Activated naive CD4-positive, alpha-beta T cell treated with anti-CD3 and anti-CD28 coated beads, Interleukin-2, amount 50 U/mL, for 24 hours (primary cell): ENCODE data around the gene IPCEF1.
"Not testable (repeated sequence)": the region's sequence is repeated elsewhere in the genome, so short reads cannot be mapped to it uniquely, and the experiment has no call there.

Experiments used
- H3K27ac Mint-ChIP-seq: one replicate; pipeline ENCODE4 v1.8.0; 2021; ENCODE audit warnings: mild to moderate bottlenecking, mixed read lengths
- H3K27me3 Mint-ChIP-seq: one replicate; pipeline ENCODE4 v1.8.0; 2021; ENCODE audit warnings: mixed read lengths
- H3K36me3 Mint-ChIP-seq: one replicate; pipeline ENCODE4 v1.8.0; 2021; ENCODE audit warnings: mixed read lengths
- H3K4me1 Mint-ChIP-seq: one replicate; pipeline ENCODE4 v1.8.0; 2021; ENCODE audit warnings: mixed read lengths
- H3K4me3 Mint-ChIP-seq: one replicate; pipeline ENCODE4 v1.8.0; 2021; ENCODE audit warnings: mild to moderate bottlenecking, mixed read lengths
- H3K9me3 Mint-ChIP-seq: one replicate; pipeline ENCODE4 v1.8.0; 2021; ENCODE audit warnings: mixed read lengths

Gene IPCEF1

DNA sequence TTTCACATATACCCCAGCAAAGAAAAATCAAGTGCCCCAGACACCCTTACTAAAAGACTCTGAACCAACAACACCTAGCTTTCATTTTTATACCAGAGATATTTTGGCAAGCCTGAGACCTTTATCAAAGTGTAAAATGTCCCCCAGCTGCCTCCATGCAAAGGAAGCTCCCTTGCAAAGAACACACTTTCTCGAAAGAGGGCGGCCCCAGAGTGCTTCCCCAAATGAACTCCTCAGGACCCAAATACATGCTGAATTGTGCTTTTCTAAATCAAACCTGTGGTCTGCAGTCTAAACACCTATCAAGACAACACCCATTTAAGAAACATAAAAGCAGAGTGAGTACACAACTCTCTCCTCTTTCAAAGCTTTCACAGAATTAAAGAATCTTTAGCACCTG lies 490 bp downstream of the IPCEF1 start:
- Mint-ChIP-seq H3K9me3 (no peaks in the 10 kb centered on the region), H3K27ac (no peak overlapping the region), H3K4me1 (peaks cover 51% of the 10 kb centered on the region), H3K27me3 (no peaks in the 10 kb centered on the region), H3K36me3 (no peaks in the 10 kb centered on the region), H3K4me3 (no peak overlapping the region)

DNA sequence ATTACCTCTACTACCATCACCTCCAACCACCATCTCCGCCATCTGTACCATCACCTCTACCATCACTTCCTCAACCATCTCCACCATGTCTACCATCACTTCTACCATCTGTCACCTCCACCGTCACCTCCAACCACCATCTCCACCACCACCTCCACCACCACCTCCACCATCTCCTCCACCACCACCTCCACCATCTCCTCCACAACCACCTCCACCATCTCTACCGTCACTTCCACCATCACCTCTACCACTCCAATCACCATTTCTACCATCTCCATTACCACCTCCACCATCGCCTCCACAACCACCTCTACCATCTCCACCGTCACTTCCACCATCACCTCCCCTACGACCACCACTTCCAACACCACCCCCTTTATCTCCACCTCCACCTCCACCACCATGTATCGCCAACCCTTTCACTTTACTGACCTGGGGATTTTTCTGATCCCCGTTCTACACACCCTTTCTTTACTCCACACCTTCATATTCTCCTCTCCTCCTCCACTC lies 2.3 kb downstream of the IPCEF1 start:
- H3K36me3 Mint-ChIP-seq, result no peaks in the 10 kb centered on the region
- no peak overlapping the region for H3K4me3 Mint-ChIP-seq
- peaks cover 39% of the 10 kb centered on the region for H3K4me1 Mint-ChIP-seq
- no peaks in the 10 kb centered on the region for H3K9me3 Mint-ChIP-seq
- no peaks in the 10 kb centered on the region for H3K27me3 Mint-ChIP-seq
- H3K27ac Mint-ChIP-seq, result no peak overlapping the region

DNA sequence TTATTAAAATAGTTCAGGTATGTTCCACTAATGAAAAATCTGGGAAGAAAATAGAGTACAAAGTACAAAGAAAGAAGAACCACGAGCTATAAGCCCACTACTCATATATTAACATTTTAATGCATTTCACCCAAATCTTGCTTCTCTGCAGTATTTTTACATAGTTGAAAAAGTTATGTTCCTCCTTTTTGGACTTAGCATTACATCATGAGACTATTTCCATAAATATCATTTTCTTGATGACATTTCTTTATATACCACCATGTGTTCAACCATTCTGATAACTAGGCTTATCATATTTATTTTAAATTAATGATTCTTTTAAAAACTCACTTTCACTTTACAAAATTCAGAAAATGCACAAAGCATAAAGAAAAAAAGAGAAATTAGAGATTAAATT lies 3.0 kb downstream of the IPCEF1 start:
- no peaks in the 10 kb centered on the region for H3K27me3 Mint-ChIP-seq
- peaks cover 32% of the 10 kb centered on the region for H3K4me1 Mint-ChIP-seq
- no peak overlapping the region for H3K4me3 Mint-ChIP-seq
- H3K36me3 Mint-ChIP-seq, result no peaks in the 10 kb centered on the region
- H3K9me3 Mint-ChIP-seq, result no peaks in the 10 kb centered on the region
- no peak overlapping the region for H3K27ac Mint-ChIP-seq

DNA sequence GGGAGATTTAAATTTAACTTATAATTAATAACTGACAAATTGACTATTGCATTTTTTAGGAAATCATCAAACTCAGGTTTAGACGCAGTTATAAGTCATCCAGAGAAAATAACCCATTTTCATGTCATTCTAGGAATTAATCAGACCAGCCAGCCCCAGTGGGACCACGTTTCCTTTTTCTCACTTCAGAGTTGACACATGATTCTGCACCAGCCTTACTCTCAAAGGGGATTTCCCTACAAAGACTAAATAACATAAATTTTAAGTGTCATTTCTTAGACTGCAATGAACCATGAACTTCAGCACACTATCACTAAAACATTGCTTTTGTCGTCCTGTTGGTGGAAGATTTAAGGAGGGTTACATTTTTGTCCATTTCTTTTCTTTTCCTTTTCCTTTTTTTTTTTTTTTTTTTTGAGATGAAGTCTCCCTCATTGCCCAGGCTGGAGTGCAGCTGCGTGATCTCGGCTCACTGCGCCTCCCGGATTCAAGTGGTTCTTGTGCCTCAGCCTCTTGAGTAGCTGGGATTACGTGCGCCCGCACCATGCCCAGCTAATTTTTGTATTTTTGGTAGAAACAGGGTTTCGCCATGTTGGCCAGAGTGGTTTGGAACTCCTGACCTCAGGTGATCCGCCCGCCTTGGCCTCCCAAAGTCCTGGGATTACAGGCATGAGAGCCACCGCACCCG lies 3.6 kb downstream of the IPCEF1 start:
- no peaks in the 10 kb centered on the region for H3K9me3 Mint-ChIP-seq
- H3K27ac Mint-ChIP-seq, result no peak overlapping the region
- no peaks in the 10 kb centered on the region for H3K27me3 Mint-ChIP-seq
- no peak overlapping the region for H3K4me3 Mint-ChIP-seq
- H3K4me1 Mint-ChIP-seq, result peaks cover 28% of the 10 kb centered on the region
- no peaks in the 10 kb centered on the region for H3K36me3 Mint-ChIP-seq

DNA sequence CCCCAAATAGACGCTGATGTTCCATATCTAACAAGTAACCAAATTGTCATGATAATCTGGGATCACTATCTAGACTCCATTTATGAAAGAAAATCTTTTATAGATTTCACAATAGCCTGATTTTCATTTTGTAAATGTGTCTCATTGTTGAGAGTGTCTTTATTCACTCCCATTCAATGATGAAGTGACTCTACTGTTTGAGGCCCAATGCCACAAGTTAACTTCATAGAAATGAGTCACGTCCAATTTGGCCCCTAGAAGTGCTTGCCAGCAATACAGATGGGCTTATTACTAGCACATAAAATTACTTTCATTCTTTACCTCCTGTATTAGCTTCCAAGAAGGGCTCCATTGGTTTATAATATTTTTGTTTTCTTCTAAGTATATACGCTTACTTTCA lies 6.3 kb downstream of the IPCEF1 start:
- H3K27me3 Mint-ChIP-seq, result no peaks in the 10 kb centered on the region

DNA sequence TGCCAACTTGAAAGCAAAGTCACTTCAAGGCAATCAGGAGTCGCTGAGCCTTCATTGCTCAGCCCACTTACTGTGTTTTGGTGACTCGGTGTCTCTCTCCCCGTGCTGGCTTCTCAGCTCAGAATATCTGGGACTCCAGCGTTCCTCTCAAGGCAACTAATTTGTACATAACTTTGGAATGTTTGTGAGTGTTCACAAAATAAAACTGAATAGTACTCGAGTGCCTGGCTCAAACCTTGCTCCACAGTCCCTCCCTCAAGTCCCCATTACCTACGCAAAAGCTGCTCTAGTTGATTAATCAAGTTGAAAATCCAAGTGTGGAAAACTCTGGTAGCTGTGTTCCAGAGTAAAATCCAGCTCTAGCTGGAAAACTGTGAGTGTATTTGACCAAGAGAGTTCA lies 8.6 kb downstream of the IPCEF1 start:
- no peak overlapping the region for H3K27ac Mint-ChIP-seq
- H3K4me1 Mint-ChIP-seq, result peaks cover 9% of the 10 kb centered on the region
- peaks cover 3% of the 10 kb centered on the region for H3K27me3 Mint-ChIP-seq
- peaks cover 2% of the 10 kb centered on the region for H3K36me3 Mint-ChIP-seq
- H3K9me3 Mint-ChIP-seq, result peaks cover 12% of the 10 kb centered on the region
- H3K4me3 Mint-ChIP-seq, result no peak overlapping the region

More for the DNA sequence above, 6.3 kb downstream of the IPCEF1 start:
- Mint-ChIP-seq H3K36me3 (peaks cover 2% of the 10 kb centered on the region), H3K9me3 (peaks cover 11% of the 10 kb centered on the region), H3K4me3 (no peak overlapping the region), H3K4me1 (peaks cover 23% of the 10 kb centered on the region), H3K27ac (no peak overlapping the region)

DNA sequence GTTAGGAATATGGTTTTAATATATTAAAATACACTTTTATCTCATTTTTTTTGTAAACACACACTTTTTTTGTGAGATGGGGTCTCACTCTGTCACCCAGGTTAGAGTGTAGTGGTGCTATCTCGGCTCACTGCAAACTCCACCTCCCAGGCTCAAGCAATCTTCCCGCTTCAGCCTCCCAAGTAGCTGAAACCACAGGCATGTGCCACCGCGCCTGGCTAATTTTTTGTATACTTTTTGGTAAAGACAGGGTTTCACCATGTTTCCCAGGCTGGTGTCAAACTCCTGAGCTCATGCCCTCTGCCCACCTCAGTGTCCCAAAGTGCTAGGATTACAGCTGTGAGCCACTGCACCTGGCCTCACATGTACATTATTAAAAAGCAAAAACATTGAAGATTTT lies 10.8 kb downstream of the IPCEF1 start:
- Mint-ChIP-seq H3K36me3 (peaks cover 2% of the 10 kb centered on the region), H3K9me3 (peaks cover 12% of the 10 kb centered on the region), H3K4me3 (no peak overlapping the region), H3K27me3 (peaks cover 3% of the 10 kb centered on the region), H3K27ac (no peak overlapping the region), H3K4me1 (no peaks in the 10 kb centered on the region)

DNA sequence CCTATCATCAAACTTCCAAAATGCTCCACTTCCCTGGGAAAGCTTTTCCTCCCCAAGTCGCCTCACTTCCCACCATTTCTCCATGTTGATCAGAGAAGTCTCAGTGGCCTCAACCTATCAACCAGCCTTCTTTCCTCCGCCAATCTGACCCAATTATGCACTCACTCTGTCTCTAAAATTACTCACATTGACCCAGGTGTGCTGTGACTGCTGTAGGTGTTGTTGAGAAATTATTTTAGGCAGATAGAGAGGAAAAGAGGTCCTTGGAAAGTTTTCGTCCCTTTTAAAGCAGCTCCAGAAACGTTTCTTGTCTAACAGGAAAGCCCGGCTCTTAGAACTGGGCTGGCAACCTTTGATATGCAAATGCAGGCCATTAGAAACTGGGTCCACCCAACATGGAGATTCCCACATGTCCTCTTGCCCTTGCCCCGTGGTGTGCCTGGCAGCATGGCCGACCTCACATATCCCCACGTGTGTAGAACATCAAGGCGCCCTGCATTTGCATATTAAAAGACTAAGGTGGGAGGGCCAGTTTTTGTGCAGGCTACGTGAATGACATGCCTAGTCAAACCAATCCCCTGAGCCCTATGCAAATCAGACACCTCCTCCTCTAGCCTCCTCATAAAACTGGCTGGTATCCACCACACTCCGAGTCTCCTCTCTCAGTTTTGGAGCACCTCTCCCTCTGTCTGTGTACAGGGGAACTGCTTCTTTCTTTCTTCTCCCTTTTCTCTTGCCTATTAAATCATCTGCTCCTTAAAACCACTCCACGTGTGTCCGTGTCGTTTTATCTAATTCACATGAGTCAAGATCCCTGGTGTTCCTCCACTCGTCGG lies 12.9 kb downstream of the IPCEF1 start:
- Mint-ChIP-seq H3K4me3 (no peak overlapping the region), H3K27ac (no peak overlapping the region), H3K27me3 (peaks cover 3% of the 10 kb centered on the region), H3K36me3 (peaks cover 2% of the 10 kb centered on the region), H3K9me3 (peaks cover 12% of the 10 kb centered on the region), H3K4me1 (no peaks in the 10 kb centered on the region)

DNA sequence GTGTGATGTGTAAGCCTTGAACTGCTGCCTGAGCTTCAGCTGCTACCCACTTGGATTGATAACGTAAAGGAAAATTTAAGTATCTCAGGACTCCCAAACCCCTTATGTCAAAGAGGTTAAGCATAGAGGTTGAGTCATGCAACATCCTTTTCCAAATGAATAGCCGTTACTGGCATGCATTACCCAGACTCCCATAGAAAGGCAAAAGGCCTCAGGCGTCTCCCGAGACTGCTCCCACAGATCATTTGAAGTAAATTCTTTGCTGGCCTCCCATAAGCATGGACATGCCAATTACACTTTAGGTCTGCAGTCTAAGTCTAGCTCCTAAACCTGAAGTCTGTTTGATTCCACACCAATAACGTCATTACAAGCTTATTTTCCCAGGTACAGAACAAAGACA lies 14.7 kb downstream of the IPCEF1 start:
- peaks cover 2% of the 10 kb centered on the region for H3K36me3 Mint-ChIP-seq
- H3K4me3 Mint-ChIP-seq, result no peak overlapping the region
- no peak overlapping the region for H3K27ac Mint-ChIP-seq
- peaks cover 3% of the 10 kb centered on the region for H3K4me1 Mint-ChIP-seq
- peaks cover 11% of the 10 kb centered on the region for H3K9me3 Mint-ChIP-seq
- H3K27me3 Mint-ChIP-seq, result peaks cover 3% of the 10 kb centered on the region

DNA sequence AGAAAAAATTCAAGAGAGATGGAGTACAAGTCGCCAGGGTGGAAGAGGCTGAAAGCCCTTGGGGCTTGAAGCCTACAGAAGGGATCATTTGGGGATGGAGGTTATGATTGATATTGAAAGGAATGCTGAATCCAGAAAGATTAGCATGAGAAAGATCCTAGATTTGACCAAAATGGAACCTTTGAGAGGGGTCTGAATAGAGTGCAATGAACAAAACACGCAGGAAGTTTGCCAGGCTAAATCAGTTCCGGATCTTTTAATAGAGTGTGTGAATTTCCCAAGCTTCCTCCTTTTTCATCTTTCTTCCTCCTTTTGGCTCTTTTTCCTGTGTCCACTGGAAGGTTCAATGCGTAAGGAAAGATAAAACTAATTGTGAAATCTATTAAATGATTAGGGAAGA lies 15.3 kb downstream of the IPCEF1 start:
- Mint-ChIP-seq H3K9me3 (peaks cover 6% of the 10 kb centered on the region), H3K4me3 (no peak overlapping the region), H3K4me1 (peaks cover 3% of the 10 kb centered on the region), H3K36me3 (peaks cover 2% of the 10 kb centered on the region), H3K27ac (no peak overlapping the region), H3K27me3 (peaks cover 3% of the 10 kb centered on the region)

DNA sequence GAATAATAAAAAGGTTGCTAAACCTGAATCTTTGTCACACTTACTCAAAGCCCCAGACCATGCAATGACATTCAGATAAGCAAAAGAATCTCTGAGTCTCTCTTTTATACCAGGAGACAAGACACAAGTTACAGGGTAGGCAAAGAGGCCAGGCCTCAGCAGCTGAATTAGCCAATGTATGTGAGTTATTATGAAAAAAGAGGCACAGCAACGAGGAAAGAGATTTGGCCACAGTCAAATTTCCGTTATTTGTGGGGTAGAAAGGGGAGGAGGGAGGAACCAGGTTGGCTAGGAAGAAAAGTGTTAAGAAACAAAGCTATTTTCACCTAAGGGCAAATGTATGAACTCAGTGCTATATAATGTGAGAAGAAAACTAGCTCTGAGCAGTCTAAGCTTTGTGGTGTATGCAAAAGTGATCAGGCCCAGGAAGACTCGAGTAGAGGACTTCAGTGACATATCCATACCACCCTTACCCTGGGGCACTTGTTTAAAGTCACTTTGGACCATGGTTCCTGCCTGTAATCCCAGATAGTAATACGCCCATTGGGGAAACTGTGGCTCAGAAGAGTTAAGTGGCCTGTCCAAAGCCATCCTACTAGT lies 19.1 kb downstream of the IPCEF1 start:
- Mint-ChIP-seq H3K36me3 (no peaks in the 10 kb centered on the region), H3K9me3 (no peaks in the 10 kb centered on the region), H3K27ac (no peak overlapping the region), H3K27me3 (no peaks in the 10 kb centered on the region), H3K4me3 (no peak overlapping the region), H3K4me1 (peaks cover 3% of the 10 kb centered on the region)

DNA sequence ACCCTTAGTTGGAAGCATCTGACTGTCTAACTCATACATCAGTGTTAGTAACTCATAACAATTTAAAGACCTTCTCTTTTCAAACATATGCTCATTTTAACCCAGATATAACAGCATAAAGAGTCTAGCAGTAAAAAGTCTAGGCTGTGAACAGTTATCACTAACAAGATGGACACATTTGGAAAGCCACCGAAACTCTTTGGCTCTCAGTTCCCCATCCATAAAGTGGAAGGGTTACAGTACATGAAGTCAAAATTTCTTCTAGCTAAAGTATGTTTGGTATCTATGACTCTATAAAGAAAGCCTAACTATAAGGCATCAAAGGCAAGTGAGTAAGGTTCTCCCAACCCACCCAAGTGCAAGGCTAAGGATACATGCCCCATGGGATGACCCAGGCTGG lies 22.5 kb downstream of the IPCEF1 start:
- not testable (repeated sequence) for H3K9me3 Mint-ChIP-seq, H3K4me1 Mint-ChIP-seq, H3K36me3 Mint-ChIP-seq, H3K27ac Mint-ChIP-seq, H3K27me3 Mint-ChIP-seq, H3K4me3 Mint-ChIP-seq

DNA sequence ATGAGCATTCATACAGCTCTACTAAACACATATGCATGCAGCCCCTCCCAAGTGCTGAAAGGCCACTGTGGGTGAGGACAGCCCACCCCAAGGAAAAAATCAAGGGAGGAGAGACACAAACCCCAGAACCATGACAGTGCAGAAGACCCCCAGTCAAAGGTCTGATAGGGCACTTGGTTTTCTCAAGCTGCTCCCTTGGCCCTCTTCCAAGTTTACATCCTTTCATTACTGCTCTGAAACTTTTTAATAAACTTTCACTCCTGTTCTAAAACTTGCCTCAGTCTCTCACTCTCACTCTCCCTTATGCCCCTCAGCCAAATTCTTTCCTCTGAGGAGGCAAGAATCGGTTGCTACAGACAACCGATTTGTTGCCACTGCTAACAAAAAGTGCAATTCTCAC lies 24.9 kb downstream of the IPCEF1 start:
- no peak overlapping the region for H3K27ac Mint-ChIP-seq
- peaks cover 6% of the 10 kb centered on the region for H3K9me3 Mint-ChIP-seq

DNA sequence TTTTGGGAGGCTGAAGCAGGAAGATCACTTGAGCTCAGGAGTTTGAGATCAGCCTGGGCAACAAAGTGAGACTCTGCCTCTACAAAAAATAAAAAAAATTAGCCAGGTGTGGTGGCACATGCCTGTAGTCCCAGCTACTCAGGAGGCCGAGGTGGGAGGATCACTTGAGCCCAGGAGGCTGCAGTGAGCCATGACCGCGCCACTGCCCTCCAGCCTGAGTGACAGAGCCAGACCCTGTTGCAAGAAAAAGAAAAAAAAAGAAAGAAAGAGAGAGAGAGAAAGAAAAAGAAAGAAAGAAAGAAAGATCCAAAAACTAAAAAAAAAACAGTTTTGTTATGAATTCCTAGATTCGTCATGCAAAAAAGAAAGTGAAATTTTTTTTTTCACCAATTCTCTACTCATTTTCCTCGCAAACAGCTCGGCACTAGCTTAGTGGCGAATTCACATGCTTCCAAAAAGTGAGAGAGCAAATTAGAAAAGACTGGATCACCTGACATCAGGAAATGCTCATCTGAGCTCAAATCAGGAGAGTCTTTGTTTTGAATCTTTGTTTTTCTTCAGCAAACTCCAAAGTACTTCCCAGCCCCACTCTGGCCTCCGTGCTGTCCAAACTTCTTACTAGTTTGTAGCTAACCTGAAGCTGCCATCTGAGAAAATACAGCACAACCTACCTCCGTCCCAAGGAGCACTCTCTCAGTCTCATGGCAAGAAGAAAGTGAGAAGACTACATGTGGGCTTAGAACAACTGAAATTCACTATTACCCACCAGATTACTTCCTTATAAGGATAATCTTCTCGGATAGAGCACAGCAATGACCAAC lies 27.0 kb downstream of the IPCEF1 start:
- H3K27me3 Mint-ChIP-seq, result no peaks in the 10 kb centered on the region
- H3K27ac Mint-ChIP-seq, result no peak overlapping the region
- H3K4me3 Mint-ChIP-seq, result no peak overlapping the region
- peaks cover 6% of the 10 kb centered on the region for H3K4me1 Mint-ChIP-seq
- peaks cover 1% of the 10 kb centered on the region for H3K36me3 Mint-ChIP-seq
- peaks cover 6% of the 10 kb centered on the region for H3K9me3 Mint-ChIP-seq

More for the DNA sequence above, 24.9 kb downstream of the IPCEF1 start:
- peaks cover 6% of the 10 kb centered on the region for H3K4me1 Mint-ChIP-seq
- peaks cover 1% of the 10 kb centered on the region for H3K36me3 Mint-ChIP-seq
- no peak overlapping the region for H3K4me3 Mint-ChIP-seq
- no peaks in the 10 kb centered on the region for H3K27me3 Mint-ChIP-seq

DNA sequence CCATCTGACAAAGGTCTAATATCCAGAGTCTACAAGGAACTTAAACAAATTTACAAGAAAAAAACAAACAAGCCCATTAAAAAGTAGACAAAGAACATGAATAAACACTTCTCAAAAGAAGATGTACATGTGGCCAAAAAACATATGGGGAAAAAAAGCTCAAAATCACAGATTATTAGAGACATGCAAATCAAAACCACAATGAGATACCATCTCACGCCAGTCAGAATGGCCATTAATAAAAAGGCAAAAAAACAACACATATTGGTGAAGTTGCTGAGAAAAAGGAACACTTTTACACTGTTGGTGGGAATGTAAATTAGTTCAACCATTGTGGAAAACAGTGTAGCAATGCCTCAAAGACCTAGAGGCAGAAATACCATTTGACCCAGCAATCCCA lies 29.3 kb downstream of the IPCEF1 start:
- not testable (repeated sequence) for H3K36me3 Mint-ChIP-seq, H3K4me1 Mint-ChIP-seq, H3K27me3 Mint-ChIP-seq, H3K4me3 Mint-ChIP-seq, H3K9me3 Mint-ChIP-seq, H3K27ac Mint-ChIP-seq
